Neutrophil (primary cell): ENCODE results near the gene PLSCR1.

Experiments used
- H3K27ac ChIP-seq: fragments of 200-600 bp; sonication (generic); 2 replicates; pipeline ENCODE4 v1.5.1; 2016; ENCODE audit warnings: mild to moderate bottlenecking, moderate library complexity
- H3K27me3 ChIP-seq: fragments of 200-600 bp; sonication (generic); 2 replicates; pipeline ENCODE4 v1.6.0; 2016; ENCODE audit warnings: mild to moderate bottlenecking
- H3K36me3 ChIP-seq: fragments of 200-600 bp; sonication (generic); 2 replicates; pipeline ENCODE4 v1.5.1; 2017
- H3K4me1 ChIP-seq, 2 experiments: fragments of 200-600 bp in 1 of 2; sonication (generic) in 1 of 2; 1 replicate in 1 of 2; 2 replicates in 1 of 2; pipeline versions ENCODE4 v1.5.1 to v1.6.1; 2013 to 2016; ENCODE audit warnings: low read depth in 1 of 2, low read length in 1 of 2, mild to moderate bottlenecking in 1 of 2, moderate library complexity in 1 of 2; ENCODE audit not compliant: control insufficient read depth in 1 of 2, insufficient read depth in 1 of 2
- H3K4me3 ChIP-seq, 2 experiments: fragments of 200-600 bp in 1 of 2; sonication (generic) in 1 of 2; 1 replicate in 1 of 2; 2 replicates in 1 of 2; pipeline ENCODE4 v1.5.1; 2013 to 2016; ENCODE audit warnings: low read depth in 1 of 2, low read length in 1 of 2, mild to moderate bottlenecking in 1 of 2, moderate library complexity in 1 of 2
- H3K9me3 ChIP-seq: fragments of 200-600 bp; sonication (generic); 2 replicates; pipeline ENCODE4 v1.5.1; 2016
- CTCF ChIP-seq: fragments of 200-600 bp; sonication (generic); IDR thresholded peaks from 2 replicates; pipeline ENCODE4 v1.5.1; 2016; ENCODE audit warnings: antibody characterized with exemption

PLSCR1 gene

GRCh38 chr3:146558781-146559180, 14.4 kb upstream of the PLSCR1 start:
- peak overlapping the region; percentile 76 for H3K27ac ChIP-seq
- TF ChIP-seq CTCF: no peak
- no peaks in the 10 kb centered on the region for H3K27me3 ChIP-seq
- H3K4me1 ChIP-seq: peaks cover 67 to 73% of the 10 kb centered on the region in 2 experiments
- no peaks in the 10 kb centered on the region for H3K36me3 ChIP-seq
- H3K9me3 ChIP-seq: no peaks in the 10 kb centered on the region
- H3K4me3 ChIP-seq: peak overlapping the region; percentile 0 to 43

GRCh38 chr3:146557745-146558144, 13.3 kb upstream of the PLSCR1 start:
- no peak for TF ChIP-seq CTCF
- peaks cover 77 to 83% of the 10 kb centered on the region in 2 experiments for H3K4me1 ChIP-seq
- peak overlapping the region; percentile 76 for H3K27ac ChIP-seq
- H3K9me3 ChIP-seq: no peaks in the 10 kb centered on the region
- H3K36me3 ChIP-seq: no peaks in the 10 kb centered on the region
- H3K4me3 ChIP-seq: peak overlapping the region; percentile 24 to 43
- H3K27me3 ChIP-seq: no peaks in the 10 kb centered on the region

GRCh38 chr3:146555311-146555710, 10.9 kb upstream of the PLSCR1 start:
- Histone ChIP-seq H3K4me3 (no peak overlapping the region), H3K36me3 (no peaks in the 10 kb centered on the region), H3K4me1 (peaks cover 88 to 99% of the 10 kb centered on the region in 2 experiments), H3K9me3 (no peaks in the 10 kb centered on the region), H3K27ac (peak overlapping the region; percentile 83), H3K27me3 (no peaks in the 10 kb centered on the region)
- TF ChIP-seq CTCF: no peak

- Histone ChIP-seq H3K27ac (peak overlapping the region; percentile 83), H3K9me3 (no peaks in the 10 kb centered on the region)
Observed at GRCh38 chr3:146554151-146554760, 9.8 kb upstream of the PLSCR1 start.

GRCh38 chr3:146550743-146551510, 6.5 kb upstream of the PLSCR1 start:
- peaks cover 55 to 70% of the 10 kb centered on the region in 2 experiments for H3K4me1 ChIP-seq
- H3K36me3 ChIP-seq: no peaks in the 10 kb centered on the region
- no peaks in the 10 kb centered on the region for H3K27me3 ChIP-seq
- peak overlapping the region; percentile 59 for H3K27ac ChIP-seq
- H3K9me3 ChIP-seq: no peaks in the 10 kb centered on the region
- no peak for TF ChIP-seq CTCF
- no peak overlapping the region for H3K4me3 ChIP-seq

More at GRCh38 chr3:146554151-146554760, 9.8 kb upstream of the PLSCR1 start:
- Histone ChIP-seq H3K27me3 (no peaks in the 10 kb centered on the region), H3K4me1 (peaks cover 88 to 99% of the 10 kb centered on the region in 2 experiments), H3K4me3 (peak overlapping the region; percentile 32 to 45), H3K36me3 (no peaks in the 10 kb centered on the region)
- TF ChIP-seq CTCF: no peak
